ENCODE data around the gene ABCA2. TPM values are rescaled to one million over a fixed set of nuclear protein-coding genes. Genes with fewer than 3 reads are reported as not detected.

Gene ABCA2
- total and polyA plus RNA-seq, 4 donors = 2.9 to 15.2 (median 12.3) TPM

- 89% methylated on average over 26 of the region's 26 CpGs for WGBS
- Histone ChIP-seq H3K27ac (ENCODE audit: low read depth in 1 of 2, low read length in 2 of 2) (no peak overlapping the region), H3K27me3 (ENCODE audit: control insufficient read depth in 4 of 4, insufficient read depth in 4 of 4, low read length in 3 of 4) (peaks cover 0 to 6% (median under 1%) of the 10 kb centered on the region in 4 donors), H3K9me3 (ENCODE audit: control insufficient read depth in 4 of 4, low read length in 3 of 4) (no peaks in the 10 kb centered on the region), H3K4me3 (ENCODE audit: low read depth in 1 of 3, low read length in 3 of 3) (no peak overlapping the region), H3K9ac (ENCODE audit: low read depth in 1 of 2, low read length in 2 of 2) (no peak overlapping the region), H3K4me1 (ENCODE audit: control insufficient read depth in 4 of 4, insufficient read depth in 4 of 4, low read length in 3 of 4) (peaks cover 0 to 7% (median 4%) of the 10 kb centered on the region in 4 donors), H3K36me3 (ENCODE audit: control insufficient read depth in 4 of 4, insufficient read depth in 3 of 4, low read depth in 1 of 4, low read length in 3 of 4) (no peaks in the 10 kb centered on the region)
- DNase-seq (ENCODE audit: low spot score) = no peak
- no peak for TF ChIP-seq RAD21 (IDR thresholded peaks at IDR 0.05)
- TF ChIP-seq NR2F2 (IDR thresholded peaks at IDR 0.05) = no peak
- no peak for TF ChIP-seq EGR1 (IDR thresholded peaks at IDR 0.05; ENCODE audit: low read depth in 2 of 2)
- TF ChIP-seq REST (IDR thresholded peaks at IDR 0.05) = no peak
- TF ChIP-seq FOXA1 (IDR thresholded peaks at IDR 0.05) = no peak
- TF ChIP-seq ZBTB33 (IDR thresholded peaks at IDR 0.05) = no peak
Measured at GRCh38 chr9:136979769-136980587, 48.1 kb downstream of the ABCA2 start.

- DNase-seq (ENCODE audit: low spot score) = no peak
- no peaks in the 10 kb centered on the region for H3K36me3 ChIP-seq (ENCODE audit: control insufficient read depth in 4 of 4, insufficient read depth in 3 of 4, low read depth in 1 of 4, low read length in 3 of 4)
- TF ChIP-seq RXRA (IDR thresholded peaks at IDR 0.05) (no peak), ZBTB33 (IDR thresholded peaks at IDR 0.05) (no peak), HNF4A (conservative IDR thresholded peaks at IDR 0.05) (no peak), REST (IDR thresholded peaks at IDR 0.05) (no peak), ATF3 (IDR thresholded peaks at IDR 0.05) (no peak), FOXA1 (IDR thresholded peaks at IDR 0.05) (no peak), RAD21 (IDR thresholded peaks at IDR 0.05) (no peak), FOXA2 (IDR thresholded peaks at IDR 0.05) (no peak), EGR1 (IDR thresholded peaks at IDR 0.05; ENCODE audit: low read depth in 2 of 2) (no peak), MAX (IDR thresholded peaks at IDR 0.05) (no peak), SP1 (IDR thresholded peaks at IDR 0.05) (no peak), TAF1 (conservative IDR thresholded peaks at IDR 0.05) (no peak), HNF4G (IDR thresholded peaks at IDR 0.05) (no peak), NR2F2 (IDR thresholded peaks at IDR 0.05) (no peak)
- no peak overlapping the region for H3K4me3 ChIP-seq (ENCODE audit: low read depth in 1 of 3, low read length in 3 of 3)
- H3K4me1 ChIP-seq (ENCODE audit: control insufficient read depth in 4 of 4, insufficient read depth in 4 of 4, low read length in 3 of 4) = peaks cover 0 to 7% (median 4%) of the 10 kb centered on the region in 4 donors
- no peaks in the 10 kb centered on the region for H3K9me3 ChIP-seq (ENCODE audit: control insufficient read depth in 4 of 4, low read length in 3 of 4)
- H3K27ac ChIP-seq (ENCODE audit: low read depth in 1 of 2, low read length in 2 of 2) = no peak overlapping the region
- H3K27me3 ChIP-seq (ENCODE audit: control insufficient read depth in 4 of 4, insufficient read depth in 4 of 4, low read length in 3 of 4) = peaks cover 0 to 2% (median 0%) of the 10 kb centered on the region in 4 donors
- WGBS = 56% methylated on average over 41 of the region's 41 CpGs
- H3K9ac ChIP-seq (ENCODE audit: low read depth in 1 of 2, low read length in 2 of 2) = no peak overlapping the region
Measured at GRCh38 chr9:136978865-136979544, 49.0 kb downstream of the ABCA2 start.

All from liver (tissue), 9 donors.